ENCODE measurements around the gene CACNA2D4. TPM values are rescaled to one million over a fixed set of nuclear protein-coding genes. Genes with fewer than 3 reads are reported as not detected.

Gene CACNA2D4
- total RNA-seq, 1 experiment from 2014 or later: 0.37 TPM

DNA sequence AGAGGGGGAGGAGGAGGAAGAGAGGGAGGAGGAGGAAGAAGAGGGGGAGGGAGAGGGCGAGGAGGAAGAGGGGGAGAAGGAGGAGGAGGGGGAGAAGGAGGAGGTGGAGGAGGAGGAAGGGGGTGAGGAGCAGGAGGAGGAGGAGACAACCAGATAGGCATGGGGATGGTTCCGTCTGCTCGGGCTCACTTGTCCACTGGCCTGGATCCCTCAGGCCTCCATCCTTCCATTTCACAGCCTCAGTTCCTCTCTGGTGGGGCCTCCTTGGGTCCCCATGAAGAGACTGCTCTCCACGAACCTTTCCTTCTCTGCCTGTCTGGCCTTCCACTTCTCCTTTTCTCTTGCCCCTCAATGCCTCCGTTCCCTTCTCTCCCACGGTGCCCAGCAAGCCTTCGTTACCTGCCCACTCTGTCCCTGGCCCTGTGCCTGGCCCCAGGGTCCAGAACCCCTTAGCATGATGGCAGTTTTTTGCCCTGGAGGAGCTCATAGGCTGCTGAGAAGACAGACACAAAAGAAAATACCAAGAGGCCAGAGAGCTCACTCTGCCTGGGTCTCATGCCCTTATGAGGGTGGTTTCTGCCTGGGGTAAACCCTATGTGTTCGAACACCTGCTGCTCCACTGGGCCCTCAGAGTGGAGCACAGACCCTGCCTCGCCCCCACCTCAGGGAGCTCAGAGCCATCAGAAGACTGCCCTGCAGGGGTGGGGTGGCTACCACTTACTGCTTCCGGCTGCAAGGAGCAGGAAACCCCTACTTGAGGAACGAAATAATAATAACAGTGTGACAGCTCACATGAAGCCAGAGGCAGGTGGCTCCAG is 11.7 kb upstream of the CACNA2D4 start:
- Histone ChIP-seq H2AFZ (ENCODE audit: low read length) (0 out of 2 replicates have a peak overlapping the region, but pooled peaks have one; percentile 52), H3K9me2 (replicated peaks; ENCODE audit: insufficient read depth, low read length) (no peaks in the 10 kb centered on the region), H3K4me3 (ENCODE audit: low read length) (no peak overlapping the region), H3K36me3 (ENCODE audit: insufficient read depth, low read length) (no peaks in the 10 kb centered on the region), H3K9ac (ENCODE audit: low read length) (peak overlapping the region; percentile 47; the same call in 1 of the 2 replicates), H3K27ac (ENCODE audit: low read length) (no peak overlapping the region), H3K27me3 (ENCODE audit: low read length) (no peaks in the 10 kb centered on the region), H3K9me3 (ENCODE audit: low read length) (no peaks in the 10 kb centered on the region), H3K79me2 (ENCODE audit: low read length) (no peaks in the 10 kb centered on the region), H3K4me2 (ENCODE audit: low read depth, low read length, poor library complexity, severe bottlenecking) (peak overlapping the region; percentile 43), H4K20me1 (ENCODE audit: insufficient read depth, low read depth, low read length) (no peaks in the 10 kb centered on the region), H3K4me1 (ENCODE audit: low read length) (peaks cover 61% of the 10 kb centered on the region)
- DNase-seq: peak; percentile 46

DNA sequence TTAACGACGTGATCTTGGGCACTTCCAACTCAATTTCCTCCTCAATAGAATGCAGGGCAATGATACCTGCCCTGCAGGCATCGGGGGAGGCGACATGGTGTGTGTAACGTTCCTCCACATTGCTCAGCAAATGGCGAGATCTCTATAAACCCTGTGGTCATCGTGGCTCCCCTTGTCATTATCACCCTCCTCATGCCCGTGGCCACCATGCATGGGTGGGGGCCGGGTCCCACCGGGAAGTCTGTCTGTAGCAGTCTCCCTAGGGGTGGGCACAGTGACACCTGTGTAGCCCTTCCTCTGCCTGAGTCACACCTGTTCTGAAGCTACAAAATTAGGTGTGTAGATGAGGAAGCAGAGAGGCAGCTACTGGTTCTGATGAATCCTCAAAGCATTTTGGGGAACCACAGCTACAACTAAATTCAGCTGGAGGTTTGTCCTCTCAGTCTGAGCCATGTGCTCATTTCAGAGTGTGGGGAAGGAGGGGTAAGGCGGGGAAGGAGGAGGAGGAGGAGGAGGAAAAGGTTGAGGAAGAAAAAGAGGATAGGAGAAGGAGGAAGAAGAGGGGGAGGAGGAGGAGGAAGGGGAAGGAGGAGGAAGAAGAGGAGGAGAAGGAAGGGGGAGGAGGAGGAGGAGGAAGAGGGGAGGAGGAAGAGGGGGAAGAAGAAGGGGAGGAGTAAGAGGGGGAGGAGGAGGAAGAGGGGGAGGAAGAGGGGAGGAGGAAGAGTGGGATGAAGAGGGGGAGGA is 11.0 kb upstream of the CACNA2D4 start:
- peak; percentile 59 for DNase-seq
- Histone ChIP-seq H4K20me1 (ENCODE audit: insufficient read depth, low read depth, low read length) (no peaks in the 10 kb centered on the region), H3K9me2 (replicated peaks; ENCODE audit: insufficient read depth, low read length) (no peaks in the 10 kb centered on the region), H3K9me3 (ENCODE audit: low read length) (no peaks in the 10 kb centered on the region), H3K9ac (ENCODE audit: low read length) (no peak overlapping the region), H3K79me2 (ENCODE audit: low read length) (no peaks in the 10 kb centered on the region), H3K27me3 (ENCODE audit: low read length) (no peaks in the 10 kb centered on the region), H3K27ac (ENCODE audit: low read length) (peak overlapping the region; percentile 26; the same call in 1 of the 2 replicates), H3K36me3 (ENCODE audit: insufficient read depth, low read length) (no peaks in the 10 kb centered on the region), H3K4me2 (ENCODE audit: low read depth, low read length, poor library complexity, severe bottlenecking) (peak overlapping the region; percentile 43), H2AFZ (ENCODE audit: low read length) (no peak overlapping the region), H3K4me3 (ENCODE audit: low read length) (no peak overlapping the region), H3K4me1 (ENCODE audit: low read length) (peaks cover 65% of the 10 kb centered on the region)

DNA sequence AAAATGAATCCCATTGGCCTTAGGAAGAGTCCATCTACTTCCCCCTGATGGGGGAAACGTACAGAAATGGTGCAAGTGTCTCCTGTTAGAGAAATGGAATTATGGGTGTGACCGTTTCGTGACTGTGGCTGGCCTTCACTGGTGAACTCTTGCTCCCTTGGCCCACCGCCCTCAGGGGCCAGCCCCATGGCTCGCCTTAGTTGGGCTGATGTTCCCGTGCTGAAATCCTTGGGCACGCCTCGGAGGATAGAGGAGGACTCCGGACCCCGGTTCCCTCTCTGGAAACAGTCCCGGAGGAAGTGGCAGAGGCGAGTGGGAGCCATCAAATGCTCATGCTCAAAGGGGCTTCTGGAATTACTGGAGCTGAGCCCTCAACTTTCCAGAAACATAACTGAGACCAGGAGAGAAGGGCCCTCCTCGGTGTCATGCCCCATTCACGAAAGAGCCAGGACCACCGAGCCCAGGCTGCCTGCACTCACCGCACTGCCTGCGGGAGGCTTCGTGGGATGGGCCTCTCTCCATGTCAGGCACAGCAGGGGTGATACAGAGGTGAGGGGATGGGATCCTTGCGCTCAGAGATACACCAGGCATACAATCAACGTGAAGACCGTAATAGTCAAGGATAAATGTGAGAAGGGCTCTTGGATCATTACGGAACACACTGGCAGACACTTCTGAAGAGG is 10.1 kb upstream of the CACNA2D4 start:
- Histone ChIP-seq H3K9me2 (replicated peaks; ENCODE audit: insufficient read depth, low read length) (no peaks in the 10 kb centered on the region), H2AFZ (ENCODE audit: low read length) (no peak overlapping the region), H3K9ac (ENCODE audit: low read length) (no peak overlapping the region), H3K36me3 (ENCODE audit: insufficient read depth, low read length) (no peaks in the 10 kb centered on the region), H3K4me2 (ENCODE audit: low read depth, low read length, poor library complexity, severe bottlenecking) (no peak overlapping the region), H3K4me3 (ENCODE audit: low read length) (no peak overlapping the region), H4K20me1 (ENCODE audit: insufficient read depth, low read depth, low read length) (no peaks in the 10 kb centered on the region), H3K9me3 (ENCODE audit: low read length) (no peaks in the 10 kb centered on the region), H3K79me2 (ENCODE audit: low read length) (no peaks in the 10 kb centered on the region), H3K27ac (ENCODE audit: low read length) (no peak overlapping the region), H3K4me1 (ENCODE audit: low read length) (peaks cover 60% of the 10 kb centered on the region), H3K27me3 (ENCODE audit: low read length) (no peaks in the 10 kb centered on the region)
- peak; percentile 11 for DNase-seq

DNA sequence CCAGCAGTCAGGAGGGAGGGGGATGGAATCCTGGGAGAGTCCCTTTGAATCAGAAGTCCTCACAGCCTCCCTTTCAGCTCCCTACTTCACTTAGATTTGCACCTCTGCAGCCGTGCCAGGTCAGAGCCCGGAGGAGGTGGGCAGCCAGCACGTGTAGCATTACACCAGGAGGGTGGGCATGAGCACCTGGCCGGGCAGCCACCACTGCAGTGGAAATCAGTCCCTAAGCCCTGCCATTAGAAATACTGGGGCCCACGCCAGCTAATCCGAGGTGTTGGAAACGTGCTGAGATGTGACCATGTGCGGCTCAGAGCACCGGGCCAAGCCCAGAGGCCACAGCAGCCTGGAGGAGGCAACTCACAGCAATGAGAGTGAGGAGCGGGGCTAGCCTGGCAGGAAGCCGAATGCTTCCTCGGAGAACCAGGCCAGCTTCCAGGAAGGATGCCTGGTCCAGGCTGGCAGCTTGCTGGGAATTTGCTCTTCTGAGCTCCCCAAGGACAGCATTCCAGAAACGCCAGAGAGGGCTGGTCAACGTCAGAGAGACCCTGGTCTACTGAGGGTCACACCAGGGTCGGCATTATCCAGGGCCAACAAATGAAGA is 9.4 kb upstream of the CACNA2D4 start:
- Histone ChIP-seq H3K4me2 (ENCODE audit: low read depth, low read length, poor library complexity, severe bottlenecking) (no peak overlapping the region), H3K9me2 (replicated peaks; ENCODE audit: insufficient read depth, low read length) (no peaks in the 10 kb centered on the region), H3K4me1 (ENCODE audit: low read length) (peaks cover 53% of the 10 kb centered on the region), H3K4me3 (ENCODE audit: low read length) (no peak overlapping the region), H3K27me3 (ENCODE audit: low read length) (no peaks in the 10 kb centered on the region), H3K9me3 (ENCODE audit: low read length) (no peaks in the 10 kb centered on the region), H3K79me2 (ENCODE audit: low read length) (no peaks in the 10 kb centered on the region), H3K36me3 (ENCODE audit: insufficient read depth, low read length) (no peaks in the 10 kb centered on the region), H3K27ac (ENCODE audit: low read length) (no peak overlapping the region), H2AFZ (ENCODE audit: low read length) (no peak overlapping the region), H4K20me1 (ENCODE audit: insufficient read depth, low read depth, low read length) (no peaks in the 10 kb centered on the region), H3K9ac (ENCODE audit: low read length) (no peak overlapping the region)
- DNase-seq: peak; percentile 29

DNA sequence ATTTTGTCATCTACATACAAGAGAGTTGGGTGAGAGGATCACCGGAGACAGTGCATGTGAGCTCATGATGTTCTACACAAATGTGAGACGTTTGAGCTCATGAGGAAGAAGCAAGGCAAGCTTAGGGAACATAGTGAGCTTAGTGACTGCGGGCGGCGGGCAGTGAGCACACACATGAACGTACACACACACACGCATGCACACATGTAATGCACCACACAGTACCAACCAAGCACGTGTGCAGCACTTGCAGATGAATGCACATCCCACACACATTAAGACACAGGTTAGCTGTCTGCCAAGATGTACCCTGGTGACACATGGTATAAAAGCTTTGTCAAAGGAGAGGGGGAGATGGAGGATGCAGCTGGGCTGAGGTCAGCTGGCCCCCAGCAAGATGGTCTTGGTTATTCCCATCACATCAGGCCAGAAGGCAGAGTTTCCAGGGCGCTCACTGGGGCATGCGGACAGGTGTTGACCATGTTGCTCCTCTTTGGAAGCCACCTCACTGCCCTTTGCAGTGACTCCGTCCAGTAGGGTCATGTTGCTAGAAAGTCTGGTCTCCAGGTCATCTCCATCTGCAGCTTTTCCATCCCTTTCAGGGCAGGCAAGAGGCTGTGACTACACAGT is 8.7 kb upstream of the CACNA2D4 start:
- no peak overlapping the region for H3K4me2 ChIP-seq (ENCODE audit: low read depth, low read length, poor library complexity, severe bottlenecking)
- no peaks in the 10 kb centered on the region for H3K9me2 ChIP-seq (replicated peaks; ENCODE audit: insufficient read depth, low read length)
- H3K79me2 ChIP-seq (ENCODE audit: low read length): no peaks in the 10 kb centered on the region
- H3K4me3 ChIP-seq (ENCODE audit: low read length): no peak overlapping the region
- H3K27me3 ChIP-seq (ENCODE audit: low read length): no peaks in the 10 kb centered on the region
- peaks cover 46% of the 10 kb centered on the region for H3K4me1 ChIP-seq (ENCODE audit: low read length)
- H3K27ac ChIP-seq (ENCODE audit: low read length): no peak overlapping the region
- no peaks in the 10 kb centered on the region for H3K9me3 ChIP-seq (ENCODE audit: low read length)
- no peaks in the 10 kb centered on the region for H4K20me1 ChIP-seq (ENCODE audit: insufficient read depth, low read depth, low read length)
- H3K9ac ChIP-seq (ENCODE audit: low read length): no peak overlapping the region
- no peak for DNase-seq
- no peaks in the 10 kb centered on the region for H3K36me3 ChIP-seq (ENCODE audit: insufficient read depth, low read length)
- H2AFZ ChIP-seq (ENCODE audit: low read length): no peak overlapping the region

DNA sequence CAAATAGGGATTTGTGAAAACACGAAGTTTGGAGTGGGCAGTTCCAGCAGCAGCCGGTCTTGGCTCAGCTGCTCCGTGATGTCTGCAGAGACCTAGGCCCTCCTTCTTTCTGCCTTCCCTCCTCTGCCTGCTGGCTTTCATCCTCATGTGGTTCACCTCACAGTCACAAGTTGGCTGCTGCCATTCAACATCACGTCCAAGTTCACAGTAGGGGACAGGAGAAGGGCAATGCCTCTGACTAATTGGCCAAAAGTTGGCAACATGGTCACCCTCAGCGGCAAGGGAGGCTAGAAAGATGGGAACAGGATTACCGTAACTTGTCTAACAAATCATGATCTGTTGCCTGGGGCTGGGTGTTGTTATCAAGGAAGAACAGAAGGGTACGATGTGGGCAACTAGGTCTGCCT is 7.8 kb upstream of the CACNA2D4 start:
- no peaks in the 10 kb centered on the region for H3K36me3 ChIP-seq (ENCODE audit: insufficient read depth, low read length)
- peaks cover 39% of the 10 kb centered on the region for H3K4me1 ChIP-seq (ENCODE audit: low read length)
- no peak overlapping the region for H3K27ac ChIP-seq (ENCODE audit: low read length)
- H3K9ac ChIP-seq (ENCODE audit: low read length): no peak overlapping the region
- no peak overlapping the region for H2AFZ ChIP-seq (ENCODE audit: low read length)
- no peaks in the 10 kb centered on the region for H3K9me3 ChIP-seq (ENCODE audit: low read length)
- no peaks in the 10 kb centered on the region for H3K27me3 ChIP-seq (ENCODE audit: low read length)
- H4K20me1 ChIP-seq (ENCODE audit: insufficient read depth, low read depth, low read length): no peaks in the 10 kb centered on the region
- H3K4me3 ChIP-seq (ENCODE audit: low read length): no peak overlapping the region
- peak; percentile 17 for DNase-seq
- no peak overlapping the region for H3K4me2 ChIP-seq (ENCODE audit: low read depth, low read length, poor library complexity, severe bottlenecking)
- no peaks in the 10 kb centered on the region for H3K79me2 ChIP-seq (ENCODE audit: low read length)
- H3K9me2 ChIP-seq (replicated peaks; ENCODE audit: insufficient read depth, low read length): no peaks in the 10 kb centered on the region

DNA sequence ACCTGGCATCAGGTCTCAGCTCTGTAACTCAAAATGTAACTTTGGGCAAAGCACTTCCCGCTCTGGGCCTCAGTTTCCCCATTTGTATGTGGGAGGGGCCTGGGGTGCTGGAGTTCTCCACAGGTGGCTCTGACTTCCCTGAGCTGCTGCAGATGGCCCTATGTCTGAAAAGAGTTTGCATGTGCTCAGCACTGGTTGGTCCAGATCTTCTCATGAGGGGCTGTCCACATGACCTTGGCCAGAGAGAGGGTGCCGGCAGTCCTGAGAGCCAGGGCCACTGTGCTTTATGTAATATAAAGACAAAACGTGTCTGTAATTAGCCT is 7.2 kb upstream of the CACNA2D4 start:
- H3K36me3 ChIP-seq (ENCODE audit: insufficient read depth, low read length): no peaks in the 10 kb centered on the region
- H3K9me3 ChIP-seq (ENCODE audit: low read length): no peaks in the 10 kb centered on the region
- no peak overlapping the region for H3K4me3 ChIP-seq (ENCODE audit: low read length)
- H3K4me2 ChIP-seq (ENCODE audit: low read depth, low read length, poor library complexity, severe bottlenecking): peak overlapping the region; percentile 69
- H3K27ac ChIP-seq (ENCODE audit: low read length): no peak overlapping the region
- no peak for DNase-seq
- no peaks in the 10 kb centered on the region for H3K27me3 ChIP-seq (ENCODE audit: low read length)
- H3K4me1 ChIP-seq (ENCODE audit: low read length): peaks cover 33% of the 10 kb centered on the region
- H4K20me1 ChIP-seq (ENCODE audit: insufficient read depth, low read depth, low read length): no peaks in the 10 kb centered on the region
- H2AFZ ChIP-seq (ENCODE audit: low read length): no peak overlapping the region
- no peaks in the 10 kb centered on the region for H3K79me2 ChIP-seq (ENCODE audit: low read length)
- H3K9ac ChIP-seq (ENCODE audit: low read length): no peak overlapping the region
- no peaks in the 10 kb centered on the region for H3K9me2 ChIP-seq (replicated peaks; ENCODE audit: insufficient read depth, low read length)
